Central memory CD8-positive, alpha-beta T cell (primary cell): ENCODE data around the gene HAUS2.
A peak's percentile ranks its signal among the peaks of the same experiment; 100 is the strongest.

ENCODE experiments used
- ATAC-seq: fragments of 150-1000 bp; cut with Tn5 transposase; replicated peaks from 2 replicates; pipeline ENCODE4 v1.10.0; 2022; ENCODE audit warnings: mild to moderate bottlenecking, moderate FRiP score, moderate number of reproducible peaks; ENCODE audit not compliant: poor library complexity, severe bottlenecking; ENCODE audit errors: extremely low read depth
- DNase-seq, 2 donors: peaks; one replicate each; pipeline ENCODE4 v3.0.0; 2021; ENCODE audit warnings: low spot score in 2 of 2
- H3K27ac Mint-ChIP-seq: one replicate; pipeline ENCODE4 v1.8.0; 2022; ENCODE audit warnings: low read depth, mild to moderate bottlenecking, moderate library complexity, mixed read lengths
- H3K27me3 Mint-ChIP-seq: one replicate; pipeline ENCODE4 v1.8.0; 2022; ENCODE audit warnings: mixed read lengths
- H3K36me3 Mint-ChIP-seq: one replicate; pipeline ENCODE4 v1.8.0; 2022; ENCODE audit warnings: mild to moderate bottlenecking, moderate library complexity, mixed read lengths; ENCODE audit not compliant: insufficient read depth
- H3K4me1 Mint-ChIP-seq: one replicate; pipeline ENCODE4 v1.8.0; 2022; ENCODE audit warnings: mixed read lengths
- H3K4me3 Mint-ChIP-seq: one replicate; pipeline ENCODE4 v1.8.0; 2022; ENCODE audit warnings: mild to moderate bottlenecking, moderate library complexity, mixed read lengths
- H3K9me3 Mint-ChIP-seq: one replicate; pipeline ENCODE4 v1.8.0; 2022; ENCODE audit warnings: mixed read lengths

Gene HAUS2

DNA sequence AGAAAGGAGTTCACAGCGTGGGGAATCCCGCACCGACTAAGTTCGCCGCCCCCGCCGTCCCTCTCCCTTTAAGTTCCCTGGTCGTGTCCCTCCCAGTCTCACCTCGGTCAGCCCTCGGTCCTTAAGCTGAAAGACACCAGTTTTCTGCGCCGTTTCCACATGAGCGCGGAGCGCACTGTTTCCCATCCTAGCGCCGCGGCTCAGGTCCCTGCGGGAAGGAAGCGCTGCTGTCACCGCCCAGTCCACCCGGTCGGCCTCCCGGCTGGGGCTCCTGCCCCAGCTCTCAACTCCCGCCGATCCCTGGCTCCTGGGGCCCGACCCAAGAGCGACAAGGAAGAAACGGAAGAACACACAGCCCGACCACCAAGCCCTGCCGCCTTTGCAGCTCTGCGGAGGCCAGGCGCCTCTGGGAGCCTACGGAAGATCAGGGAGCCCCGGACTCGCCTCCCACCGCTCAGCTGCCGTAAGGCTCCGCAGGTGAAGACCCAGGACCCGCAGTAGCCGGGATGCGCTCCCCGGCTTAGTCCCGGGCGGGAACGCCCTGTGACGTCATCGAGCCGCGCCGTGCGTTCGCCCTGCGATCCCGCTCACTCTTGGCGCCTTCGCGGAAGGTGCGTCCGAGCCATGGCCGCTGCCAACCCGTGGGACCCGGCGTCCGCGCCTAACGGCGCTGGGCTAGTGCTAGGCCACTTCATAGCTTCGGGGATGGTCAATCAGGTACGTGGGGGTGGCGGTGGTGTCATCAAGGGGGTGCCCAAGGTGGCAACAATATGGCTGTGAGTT is at the start of gene HAUS2, which contains the start of gene LRRC57:
Gene HAUS2, plus strand, starts transcription at position 590 of the 783 bp plus-strand sequence. Its CDS starts 35 bp downstream, at position 625.
Gene LRRC57, minus strand, starts transcription at position 545 of the 783 bp plus-strand sequence. Its CDS starts 359 bp downstream, at position 186.
- ATAC-seq (peak; percentile 80), DNase-seq (peak; percentile 76 to 79)
- Mint-ChIP-seq H3K27me3 (no peaks in the 10 kb centered on the region), H3K9me3 (no peaks in the 10 kb centered on the region), H3K27ac (peak within 1 kb of the TSS; percentile 97), H3K4me3 (peak within 1 kb of the TSS; percentile 90), H3K4me1 (peaks cover 42% of the 10 kb centered on the region), H3K36me3 (peaks cover 27% of the 10 kb centered on the region)

DNA sequence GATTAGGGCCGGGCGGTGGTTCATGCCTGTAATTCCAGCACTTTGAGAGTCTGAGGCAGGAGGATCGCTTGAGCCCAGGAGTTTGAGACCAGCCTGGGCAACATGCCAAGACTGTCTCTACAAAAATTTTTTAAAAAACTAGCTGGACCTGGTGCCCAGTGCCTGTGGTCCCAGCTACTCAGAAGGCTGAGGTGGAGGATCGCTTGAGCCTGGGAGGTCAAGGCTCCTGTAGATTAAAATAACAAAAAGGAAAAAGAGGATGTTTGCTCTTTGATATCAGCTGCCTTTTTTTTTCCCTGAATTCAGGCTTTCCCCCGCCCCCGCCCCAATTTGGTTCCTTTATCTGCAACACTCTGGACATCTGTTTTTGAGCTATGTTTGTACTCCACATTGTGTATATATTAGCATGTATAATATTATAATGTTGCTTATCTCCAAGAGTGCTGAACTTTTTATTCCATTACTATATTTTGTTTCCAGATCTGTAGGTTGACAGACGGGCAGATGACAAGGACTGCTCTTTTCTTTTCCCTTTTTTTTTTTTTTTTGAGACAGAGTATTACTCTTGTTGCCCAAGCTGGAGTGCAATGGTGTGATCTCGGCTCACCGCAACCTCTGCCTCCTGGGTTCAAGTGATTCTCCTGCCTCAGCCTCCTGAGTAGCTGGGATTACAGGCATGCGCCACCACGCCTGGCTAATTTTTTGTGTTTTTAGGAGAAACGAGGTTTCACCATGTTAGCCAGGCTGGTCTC is 48.6 kb upstream of the HAUS2 start:
- peaks cover 4% of the 10 kb centered on the region for H3K36me3 Mint-ChIP-seq
- DNase-seq (no peak), ATAC-seq (no peak)
- H3K27ac Mint-ChIP-seq = peak overlapping the region; percentile 70
- no peaks in the 10 kb centered on the region for H3K9me3 Mint-ChIP-seq
- peaks cover 49% of the 10 kb centered on the region for H3K4me1 Mint-ChIP-seq
- no peaks in the 10 kb centered on the region for H3K27me3 Mint-ChIP-seq
- H3K4me3 Mint-ChIP-seq = no peak overlapping the region

DNA sequence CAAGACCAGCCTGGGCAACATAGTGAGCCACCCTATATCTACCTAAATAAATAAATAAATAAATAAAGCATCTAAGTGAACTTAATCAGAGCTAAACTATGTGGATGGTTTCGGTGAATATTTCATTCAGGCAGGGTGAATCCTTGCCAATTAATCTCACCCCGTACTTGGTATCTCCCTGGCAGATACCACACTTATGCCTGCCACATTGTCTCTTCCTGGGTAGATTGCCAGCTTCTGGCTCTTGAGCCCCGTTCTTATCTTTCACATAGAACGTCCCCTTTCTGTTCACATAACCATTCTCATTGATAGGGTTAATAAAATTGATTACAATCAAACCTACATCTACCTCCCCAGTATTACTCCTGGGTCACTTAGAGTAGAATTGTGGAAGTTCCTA is 46.2 kb upstream of the HAUS2 start:
- H3K36me3 Mint-ChIP-seq = peaks cover 2% of the 10 kb centered on the region
- no peak overlapping the region for H3K4me3 Mint-ChIP-seq
- no peak for ATAC-seq
- no peaks in the 10 kb centered on the region for H3K27me3 Mint-ChIP-seq
- DNase-seq = no peak
- H3K9me3 Mint-ChIP-seq = no peaks in the 10 kb centered on the region
- no peak overlapping the region for H3K27ac Mint-ChIP-seq
- peaks cover 33% of the 10 kb centered on the region for H3K4me1 Mint-ChIP-seq

DNA sequence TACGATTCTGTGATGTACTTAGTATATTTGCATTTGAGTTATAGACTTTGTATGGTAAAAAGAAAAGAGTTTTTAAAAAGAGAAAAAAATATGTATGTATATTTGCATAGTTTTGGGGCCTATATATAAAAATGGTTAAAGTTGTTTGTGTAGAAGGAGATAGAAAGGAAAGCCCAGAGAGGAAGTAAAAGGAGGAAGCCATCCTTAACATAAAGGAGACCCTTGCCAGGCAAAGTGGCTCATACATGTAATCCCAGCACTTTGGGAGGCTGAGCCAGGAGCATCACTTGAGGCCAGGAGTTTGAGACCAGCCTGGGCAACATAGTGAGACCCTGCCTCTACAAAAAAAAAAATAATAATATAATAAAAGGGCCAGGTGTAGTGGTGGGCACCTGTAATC is 44.8 kb upstream of the HAUS2 start:
- DNase-seq (no peak), ATAC-seq (no peak)
- H3K4me3 Mint-ChIP-seq = no peak overlapping the region
- H3K9me3 Mint-ChIP-seq = no peaks in the 10 kb centered on the region
- H3K4me1 Mint-ChIP-seq = peaks cover 23% of the 10 kb centered on the region
- peaks cover 6% of the 10 kb centered on the region for H3K36me3 Mint-ChIP-seq
- no peak overlapping the region for H3K27ac Mint-ChIP-seq
- H3K27me3 Mint-ChIP-seq = no peaks in the 10 kb centered on the region

DNA sequence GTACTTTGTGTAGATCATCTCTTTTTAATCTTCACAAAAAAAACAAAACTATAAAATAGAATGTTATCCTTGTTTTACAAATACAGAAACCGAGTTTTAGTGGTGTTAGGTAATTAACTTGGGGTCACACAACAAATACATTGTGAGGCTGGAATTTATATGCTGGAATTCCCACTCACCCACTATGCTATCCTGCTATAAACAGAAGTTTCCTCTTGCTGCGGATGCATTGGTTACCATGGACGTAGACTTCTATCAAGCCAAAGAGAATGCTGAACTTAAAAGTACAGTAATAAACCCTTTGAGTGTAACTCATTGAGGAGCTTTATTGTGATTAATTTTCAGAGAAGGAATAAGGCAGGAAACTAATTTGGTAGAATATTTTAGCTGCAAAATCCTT is 44.0 kb upstream of the HAUS2 start:
- no peaks in the 10 kb centered on the region for H3K9me3 Mint-ChIP-seq
- H3K4me1 Mint-ChIP-seq = peaks cover 22% of the 10 kb centered on the region
- no peak for DNase-seq
- H3K36me3 Mint-ChIP-seq = peaks cover 6% of the 10 kb centered on the region
- no peak overlapping the region for H3K27ac Mint-ChIP-seq
- no peak for ATAC-seq
- no peaks in the 10 kb centered on the region for H3K27me3 Mint-ChIP-seq
- no peak overlapping the region for H3K4me3 Mint-ChIP-seq

DNA sequence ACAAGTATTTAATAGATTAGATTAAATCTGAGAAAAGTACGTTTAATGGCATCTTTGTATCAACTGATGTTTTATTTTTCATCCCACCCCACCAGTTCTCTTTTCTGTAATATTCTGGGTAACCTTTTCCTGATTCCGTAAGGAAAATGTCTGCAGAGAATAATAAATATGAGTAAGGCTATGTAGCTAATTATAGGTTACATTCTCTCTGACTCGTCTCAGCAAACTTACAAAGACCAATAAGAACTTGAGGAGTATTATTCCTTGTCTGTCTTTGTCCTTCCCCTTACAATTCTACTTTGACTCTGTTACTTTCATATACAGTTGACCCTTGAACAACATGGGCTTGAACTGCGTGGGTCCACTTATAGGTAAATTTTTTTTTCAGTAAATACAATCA is 41.1 kb upstream of the HAUS2 start:
- Mint-ChIP-seq H3K9me3 (no peaks in the 10 kb centered on the region), H3K4me3 (no peak overlapping the region), H3K27ac (no peak overlapping the region), H3K36me3 (peaks cover 10% of the 10 kb centered on the region), H3K4me1 (peaks cover 11% of the 10 kb centered on the region), H3K27me3 (no peaks in the 10 kb centered on the region)
- no peak for ATAC-seq
- no peak for DNase-seq

DNA sequence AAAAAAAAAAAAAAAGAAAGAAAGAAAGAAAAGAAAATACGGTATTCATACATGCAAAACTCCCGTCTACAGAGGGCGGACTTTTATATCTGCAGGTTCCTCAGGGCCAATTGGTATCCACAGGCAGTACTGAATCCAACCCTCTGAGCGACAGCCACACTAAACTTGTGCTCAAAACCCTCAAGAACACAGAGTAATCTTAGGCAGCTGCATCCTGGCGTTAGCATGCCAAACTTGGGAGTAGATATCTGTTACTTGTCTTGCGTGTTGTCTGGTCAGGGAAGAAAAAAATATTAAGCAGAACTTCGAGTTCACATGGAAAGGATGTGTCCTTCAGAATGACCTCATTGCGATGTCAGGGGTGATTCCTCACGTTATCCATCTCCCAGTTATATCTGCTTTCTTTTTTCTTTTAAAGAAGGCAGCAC is 40.4 kb upstream of the HAUS2 start:
- peaks cover 14% of the 10 kb centered on the region for H3K36me3 Mint-ChIP-seq
- H3K4me1 Mint-ChIP-seq = peaks cover 11% of the 10 kb centered on the region
- H3K4me3 Mint-ChIP-seq = no peak overlapping the region
- DNase-seq (no peak), ATAC-seq (no peak)
- H3K27me3 Mint-ChIP-seq = no peaks in the 10 kb centered on the region
- no peaks in the 10 kb centered on the region for H3K9me3 Mint-ChIP-seq
- no peak overlapping the region for H3K27ac Mint-ChIP-seq

DNA sequence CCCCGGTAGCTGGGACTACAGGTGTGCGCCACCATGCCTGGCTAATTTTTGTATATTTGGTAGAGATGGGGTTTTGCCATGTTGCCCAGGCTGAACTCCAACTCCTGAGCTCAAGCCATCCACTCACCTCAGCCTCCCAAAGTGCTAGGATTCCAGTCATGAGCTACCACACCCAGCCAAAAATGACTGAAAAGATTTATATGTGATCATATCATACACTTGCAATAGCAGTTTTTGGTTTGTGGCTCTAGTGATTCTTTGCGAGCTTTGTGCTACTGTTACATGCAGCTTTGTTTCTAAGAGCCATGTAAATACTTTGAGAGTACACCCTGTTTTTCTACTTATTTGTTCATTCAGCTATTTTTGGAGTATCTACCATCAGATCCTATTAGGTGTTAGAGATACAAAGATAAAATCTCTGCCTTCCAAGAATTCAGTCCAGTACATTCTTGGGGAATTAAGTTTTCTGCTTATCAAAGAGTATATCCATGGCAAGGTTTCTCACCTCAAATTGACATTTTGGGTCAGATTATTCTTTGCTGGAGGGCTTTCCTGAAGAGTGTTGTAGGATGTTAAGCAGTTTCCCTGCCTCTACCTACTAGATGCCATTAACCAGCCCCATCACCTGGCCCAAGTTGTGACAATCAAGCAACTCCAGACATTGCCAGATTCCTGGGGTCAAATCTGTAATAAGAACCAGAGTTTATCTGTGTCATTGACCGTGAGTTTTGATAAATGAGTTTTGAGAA is 38.2 kb upstream of the HAUS2 start:
- H3K4me1 Mint-ChIP-seq = peaks cover 7% of the 10 kb centered on the region
- H3K27me3 Mint-ChIP-seq = no peaks in the 10 kb centered on the region
- no peak overlapping the region for H3K27ac Mint-ChIP-seq
- ATAC-seq = no peak
- no peak overlapping the region for H3K4me3 Mint-ChIP-seq
- H3K9me3 Mint-ChIP-seq = no peaks in the 10 kb centered on the region
- no peak for DNase-seq
- H3K36me3 Mint-ChIP-seq = peaks cover 22% of the 10 kb centered on the region

DNA sequence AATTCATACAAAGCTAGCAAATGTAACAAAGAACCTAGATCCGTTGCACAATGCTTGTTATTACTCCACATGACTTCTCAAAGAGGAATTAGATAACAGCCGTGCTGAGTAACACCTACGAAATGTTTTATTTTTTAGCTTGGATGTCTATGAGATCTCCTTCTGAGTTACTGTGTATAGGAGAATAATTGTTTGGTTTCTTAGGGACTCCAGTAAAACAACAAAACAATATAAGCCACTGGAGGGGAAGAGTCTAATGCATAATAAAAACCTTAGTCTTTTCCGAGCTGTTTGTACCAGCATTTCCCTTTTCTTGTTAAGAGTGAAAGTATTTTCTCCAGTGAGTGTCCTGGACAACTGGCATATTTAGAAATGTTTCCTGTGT is 37.6 kb upstream of the HAUS2 start:
- no peak for ATAC-seq
- Mint-ChIP-seq H3K27me3 (no peaks in the 10 kb centered on the region), H3K27ac (peak overlapping the region; percentile 33), H3K36me3 (peaks cover 22% of the 10 kb centered on the region), H3K4me3 (no peak overlapping the region), H3K9me3 (no peaks in the 10 kb centered on the region), H3K4me1 (peaks cover 5% of the 10 kb centered on the region)
- no peak for DNase-seq

DNA sequence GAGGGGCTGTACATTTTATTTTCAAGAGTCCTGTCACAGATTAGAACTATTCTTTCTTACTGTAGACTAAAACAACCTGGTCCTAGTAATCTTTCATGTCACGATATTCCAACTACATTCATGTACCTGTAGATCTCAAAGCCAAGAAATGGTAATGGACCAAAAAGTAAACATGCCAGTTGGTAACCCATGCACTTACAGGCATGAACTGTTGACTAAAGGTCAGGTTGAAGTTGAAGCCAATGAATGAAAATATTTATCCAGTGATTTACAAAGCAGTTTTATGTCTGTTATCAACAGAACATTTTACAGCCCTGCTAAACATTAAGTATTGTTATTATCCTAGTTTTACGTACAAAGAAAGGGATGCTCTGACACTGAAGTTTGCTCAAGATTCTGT is 25.3 kb upstream of the HAUS2 start:
- Mint-ChIP-seq H3K36me3 (peaks cover 33% of the 10 kb centered on the region), H3K27ac (no peak overlapping the region), H3K9me3 (no peaks in the 10 kb centered on the region), H3K27me3 (no peaks in the 10 kb centered on the region), H3K4me1 (no peaks in the 10 kb centered on the region), H3K4me3 (no peak overlapping the region)
- ATAC-seq = no peak
- no peak for DNase-seq

DNA sequence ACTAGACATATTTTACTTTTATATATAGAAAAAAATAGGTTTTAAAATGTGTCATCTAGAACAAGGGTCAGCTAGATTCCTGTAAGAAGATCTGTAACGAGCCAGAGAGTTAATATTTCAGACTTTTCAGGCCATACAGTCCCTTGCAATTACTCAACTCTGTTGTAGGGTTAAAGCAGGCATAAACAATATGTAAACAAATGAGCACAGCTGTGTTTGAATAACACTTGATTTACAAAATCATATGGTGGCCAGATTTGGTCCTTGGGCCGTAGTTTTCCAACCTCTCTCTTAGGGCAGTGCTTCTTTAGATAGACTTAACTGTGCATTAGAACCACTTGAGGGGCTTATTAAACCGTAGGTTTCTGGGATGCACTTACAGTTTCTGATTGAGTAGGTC is 19.7 kb upstream of the HAUS2 start:
- H3K4me3 Mint-ChIP-seq = no peak overlapping the region
- DNase-seq = no peak
- peaks cover 31% of the 10 kb centered on the region for H3K36me3 Mint-ChIP-seq
- H3K9me3 Mint-ChIP-seq = no peaks in the 10 kb centered on the region
- H3K4me1 Mint-ChIP-seq = no peaks in the 10 kb centered on the region
- no peaks in the 10 kb centered on the region for H3K27me3 Mint-ChIP-seq
- ATAC-seq = no peak
- no peak overlapping the region for H3K27ac Mint-ChIP-seq

DNA sequence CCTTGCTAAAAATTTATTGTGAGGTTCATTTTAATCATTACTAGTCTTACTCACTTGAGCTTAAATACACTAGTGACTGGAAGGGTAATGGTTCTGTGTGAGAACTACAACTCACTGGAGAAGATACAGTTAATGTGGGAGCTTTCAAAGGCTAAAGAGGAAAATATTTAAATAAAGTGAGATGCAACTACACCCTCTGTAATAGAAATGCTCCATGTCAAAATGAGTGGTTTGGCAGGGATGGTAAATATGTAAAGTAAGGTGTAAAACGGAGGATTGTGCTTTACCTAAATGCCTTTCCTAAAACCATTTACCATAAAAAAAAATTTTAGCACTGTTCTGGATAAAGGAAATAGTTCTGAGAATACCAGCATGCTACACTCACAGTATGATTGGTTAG is 15.4 kb upstream of the HAUS2 start:
- H3K36me3 Mint-ChIP-seq = peaks cover 25% of the 10 kb centered on the region
- no peaks in the 10 kb centered on the region for H3K9me3 Mint-ChIP-seq
- DNase-seq (no peak), ATAC-seq (no peak)
- no peak overlapping the region for H3K27ac Mint-ChIP-seq
- H3K4me3 Mint-ChIP-seq = no peak overlapping the region
- no peaks in the 10 kb centered on the region for H3K4me1 Mint-ChIP-seq
- no peaks in the 10 kb centered on the region for H3K27me3 Mint-ChIP-seq
